Measurements from ENCODE around the gene NUMBL. TPM values are rescaled to one million over a fixed set of nuclear protein-coding genes. Genes with fewer than 3 reads are reported as not detected.
A peak's percentile ranks its signal among the peaks of the same experiment; 100 is the strongest.

NUMBL gene
- total and polyA plus RNA-seq, 2 of the 13 experiments (the other 11 are each of a cell fraction or from before 2014, with no cell fraction given) = 0.49 to 2.3 TPM

GRCh38 chr19:40716482-40717324 is 26.3 kb upstream of the NUMBL start, which contains the start of the genes COQ8B and ITPKC (continued):
- TF ChIP-seq TOE1 (CRISPR knock-in tag; IDR thresholded peaks at IDR 0.05) (no peak), ZNF790 (CRISPR knock-in tag; IDR thresholded peaks at IDR 0.05; ENCODE audit: borderline replicate concordance) (0 out of 2 replicates have a peak, but pooled peaks have one; percentile 48), ZNF143 (CRISPR knock-in tag; IDR thresholded peaks at IDR 0.05) (no peak), HMGXB4 (CRISPR knock-in tag; IDR thresholded peaks at IDR 0.05; ENCODE audit: borderline replicate concordance in 1 of 2, low read depth in 1 of 2) (peak; percentile 36 to 66; a peak in 3 of 4 replicates), ZFP37 (CRISPR knock-in tag; IDR thresholded peaks at IDR 0.05; ENCODE audit: borderline replicate concordance) (no peak), FOXK1 (CRISPR knock-in tag; IDR thresholded peaks at IDR 0.05; ENCODE audit: borderline replicate concordance, low read depth) (no peak), ZNF274 (CRISPR knock-in tag; IDR thresholded peaks at IDR 0.05) (peak; percentile 57; the same call in 1 of the 2 replicates), ZNF446 (CRISPR knock-in tag; IDR thresholded peaks at IDR 0.05) (no peak), SATB2 (CRISPR knock-in tag; IDR thresholded peaks at IDR 0.05) (no peak), POLR2A (IDR thresholded peaks at IDR 0.05; ENCODE audit: insufficient read depth in 1 of 2, low read depth in 2 of 2, low read length in 2 of 2) (peak; percentile 64 to 73; a peak in 3 of 4 replicates), ZMYM2 (CRISPR knock-in tag; IDR thresholded peaks at IDR 0.05) (peak; percentile 84), SMARCE1 (IDR thresholded peaks at IDR 0.05; ENCODE audit: borderline replicate concordance) (no peak), FOXP4 (CRISPR knock-in tag; IDR thresholded peaks at IDR 0.05) (no peak; the same call in 1 of the 2 replicates), HOXA9 (CRISPR knock-in tag; IDR thresholded peaks at IDR 0.05; ENCODE audit: borderline replicate concordance) (no peak), NR0B2 (CRISPR knock-in tag; IDR thresholded peaks at IDR 0.05) (no peak), HBP1 (CRISPR knock-in tag; IDR thresholded peaks at IDR 0.05; ENCODE audit: low read depth) (0 out of 2 replicates have a peak, but pooled peaks have one; percentile 22), GFI1 (CRISPR knock-in tag; IDR thresholded peaks at IDR 0.05; ENCODE audit: borderline replicate concordance) (no peak; the same call in 1 of the 2 replicates), SUZ12 (IDR thresholded peaks at IDR 0.05; ENCODE audit: low read depth, low read length) (no peak), ZNF296 (CRISPR knock-in tag; conservative IDR thresholded peaks at IDR 0.05) (no peak), NFE2 (CRISPR knock-in tag; IDR thresholded peaks at IDR 0.05) (no peak), ZNF20 (CRISPR knock-in tag; IDR thresholded peaks at IDR 0.05) (peak; percentile 89)
- TF ChIP-seq, protein P1, sequence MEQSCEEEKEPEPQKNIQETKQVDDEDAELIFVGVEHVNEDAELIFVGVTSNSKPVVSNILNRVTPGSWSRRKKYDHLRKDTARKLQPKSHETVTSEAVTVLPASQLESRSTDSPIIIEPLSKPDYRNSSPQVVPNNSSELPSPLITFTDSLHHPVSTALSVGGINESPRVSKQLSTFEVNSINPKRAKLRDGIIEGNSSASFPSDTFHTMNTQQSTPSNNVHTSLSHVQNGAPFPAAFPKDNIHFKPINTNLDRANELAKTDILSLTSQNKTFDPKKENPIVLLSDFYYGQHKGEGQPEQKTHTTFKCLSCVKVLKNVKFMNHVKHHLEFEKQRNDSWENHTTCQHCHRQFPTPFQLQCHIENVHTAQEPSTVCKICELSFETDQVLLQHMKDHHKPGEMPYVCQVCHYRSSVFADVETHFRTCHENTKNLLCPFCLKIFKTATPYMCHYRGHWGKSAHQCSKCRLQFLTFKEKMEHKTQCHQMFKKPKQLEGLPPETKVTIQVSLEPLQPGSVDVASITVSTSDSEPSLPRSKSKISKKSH (CRISPR knock-in tag; IDR thresholded peaks at IDR 0.05; ENCODE audit: borderline replicate concordance) = no peak

Data from HepG2 (cell line).